Prostate gland (tissue), 1 donor: ENCODE data around the gene PRKAG2.

Experiments used
- POLR2A ChIP-seq: fragments of 450-650 bp; IDR thresholded peaks from one replicate; pipeline ENCODE4 v1.6.1; 2016; ENCODE audit warnings: antibody characterized with exemption, mild to moderate bottlenecking
- POLR2AphosphoS5 ChIP-seq: sonication (generic); formaldehyde crosslinking; IDR thresholded peaks from one replicate; pipeline ENCODE4 v1.6.1; 2017; ENCODE audit warnings: antibody characterized with exemption

GRCh38 chr7:151740081-151740851, 136.6 kb downstream of the PRKAG2 start:
- TF ChIP-seq POLR2A (no peak), POLR2AphosphoS5 (no peak)
